ENCODE results near the gene SULT2A1.

- TF ChIP-seq POLR2A (IDR thresholded peaks at IDR 0.05) (no peak), POLR2AphosphoS5 (IDR thresholded peaks at IDR 0.05) (no peak), EP300 (IDR thresholded peaks at IDR 0.05) (no peak)
- TF ChIP-seq, protein P1, sequence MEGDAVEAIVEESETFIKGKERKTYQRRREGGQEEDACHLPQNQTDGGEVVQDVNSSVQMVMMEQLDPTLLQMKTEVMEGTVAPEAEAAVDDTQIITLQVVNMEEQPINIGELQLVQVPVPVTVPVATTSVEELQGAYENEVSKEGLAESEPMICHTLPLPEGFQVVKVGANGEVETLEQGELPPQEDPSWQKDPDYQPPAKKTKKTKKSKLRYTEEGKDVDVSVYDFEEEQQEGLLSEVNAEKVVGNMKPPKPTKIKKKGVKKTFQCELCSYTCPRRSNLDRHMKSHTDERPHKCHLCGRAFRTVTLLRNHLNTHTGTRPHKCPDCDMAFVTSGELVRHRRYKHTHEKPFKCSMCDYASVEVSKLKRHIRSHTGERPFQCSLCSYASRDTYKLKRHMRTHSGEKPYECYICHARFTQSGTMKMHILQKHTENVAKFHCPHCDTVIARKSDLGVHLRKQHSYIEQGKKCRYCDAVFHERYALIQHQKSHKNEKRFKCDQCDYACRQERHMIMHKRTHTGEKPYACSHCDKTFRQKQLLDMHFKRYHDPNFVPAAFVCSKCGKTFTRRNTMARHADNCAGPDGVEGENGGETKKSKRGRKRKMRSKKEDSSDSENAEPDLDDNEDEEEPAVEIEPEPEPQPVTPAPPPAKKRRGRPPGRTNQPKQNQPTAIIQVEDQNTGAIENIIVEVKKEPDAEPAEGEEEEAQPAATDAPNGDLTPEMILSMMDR (IDR thresholded peaks at IDR 0.05), result no peak
Measured at GRCh38 chr19:47826800-47827199, 59.3 kb downstream of the SULT2A1 start.
